NCI-H526 treated with DMSO at 0.1 percent for 48 hours (cell line): Measurements from ENCODE around the gene GNG14.
"Not testable (repeated sequence)": the region's sequence is repeated elsewhere in the genome, so short reads cannot be mapped to it uniquely, and the experiment has no call there.

Experiments
- DNase-seq: peaks from one replicate; lab custom pipeline; 2025; lab: John Stamatoyannopoulos, UW

GNG14 gene

DNA sequence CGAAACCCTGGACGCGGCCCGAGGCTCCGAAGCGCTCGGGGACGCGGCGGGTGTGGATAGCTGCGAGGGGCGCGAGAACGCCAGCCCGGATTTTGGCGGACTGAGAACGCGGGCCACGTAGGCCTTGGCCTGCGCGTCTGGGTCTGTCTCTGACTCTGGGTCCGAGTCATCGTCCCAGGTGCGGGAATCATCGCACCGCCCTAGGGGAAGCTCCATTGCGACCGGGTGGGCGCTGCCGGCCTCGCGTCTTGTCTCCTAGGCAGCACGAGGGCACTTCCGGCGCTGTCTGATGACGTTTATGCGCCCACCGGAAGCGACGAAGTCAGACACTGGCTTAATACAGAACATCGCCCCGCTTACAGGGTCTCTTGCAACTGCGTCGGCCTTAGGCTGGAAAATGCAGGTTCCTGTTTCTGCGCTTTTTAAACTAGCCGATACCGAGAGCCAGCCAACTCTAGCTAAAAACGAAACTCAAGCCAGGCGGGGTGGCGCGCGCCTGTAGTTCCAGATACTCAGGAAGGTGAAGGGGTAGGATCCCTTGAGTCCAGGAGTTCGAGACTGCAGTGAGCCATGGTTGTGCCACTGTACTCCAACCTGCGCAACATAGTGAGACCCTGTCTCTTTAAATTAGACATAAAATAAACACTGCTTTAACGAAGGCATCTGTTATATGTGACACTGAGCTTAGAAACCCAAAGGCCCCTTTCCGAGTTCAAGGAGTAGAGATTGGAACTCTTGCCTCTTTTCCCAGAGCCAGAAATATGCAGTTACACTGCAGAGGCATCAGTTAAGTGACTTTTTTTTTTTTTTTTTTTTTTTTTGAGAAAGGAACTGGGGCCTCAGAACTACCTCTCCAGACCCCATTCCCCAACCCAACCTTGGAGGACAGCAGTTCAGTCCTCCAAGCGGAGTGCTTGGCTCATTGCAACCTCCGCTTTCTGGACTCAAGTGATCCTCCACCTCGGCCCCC, 8.9 kb downstream of the GNG14 start, which contains the start of gene FBXW9:
FBXW9 (minus strand) TSS at position 266 of the 970 bp plus-strand sequence; CDS start at position 216, 50 bp downstream.
- peak; percentile 41 for DNase-seq

DNA sequence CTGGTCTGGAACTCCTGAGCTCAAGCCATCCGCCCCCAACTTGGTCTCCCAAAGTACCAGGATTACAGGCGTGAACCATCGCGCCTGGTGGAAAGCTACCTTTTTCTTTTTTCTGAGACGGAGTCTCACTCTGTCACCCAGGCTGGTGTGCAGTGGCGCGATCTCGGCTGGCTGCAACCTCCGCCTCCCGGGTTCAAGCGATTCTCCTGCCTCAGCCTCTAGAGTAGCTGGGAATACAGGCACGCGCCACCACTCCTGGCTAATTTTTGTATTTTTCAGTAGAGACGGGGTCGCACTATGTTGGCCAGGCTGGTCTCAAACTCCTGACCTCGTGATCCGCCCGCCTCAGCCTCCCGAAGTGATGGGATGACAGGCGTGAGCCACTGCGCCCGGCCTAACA, 9.6 kb downstream of the GNG14 start:
- DNase-seq: not testable (repeated sequence)

DNA sequence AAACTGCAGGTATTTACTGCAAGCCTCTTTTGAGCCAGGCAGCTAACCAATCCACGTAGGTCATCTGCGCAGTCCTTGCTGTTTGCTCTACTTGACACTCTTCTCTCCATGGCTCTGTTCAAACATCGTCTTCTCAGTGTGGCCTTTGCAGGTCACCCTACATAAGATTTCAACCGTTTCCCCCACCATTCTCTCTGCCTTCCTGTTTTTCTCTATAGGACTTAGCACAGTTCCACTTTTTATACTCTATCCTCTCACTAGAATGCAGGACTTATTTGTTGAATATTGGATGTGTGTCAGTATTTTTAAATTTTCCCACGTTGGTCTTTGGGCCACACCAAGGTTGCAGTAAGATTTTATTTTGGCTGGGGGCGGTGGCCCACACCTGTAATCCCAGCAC, 10.3 kb downstream of the GNG14 start:
- no peak for DNase-seq

DNA sequence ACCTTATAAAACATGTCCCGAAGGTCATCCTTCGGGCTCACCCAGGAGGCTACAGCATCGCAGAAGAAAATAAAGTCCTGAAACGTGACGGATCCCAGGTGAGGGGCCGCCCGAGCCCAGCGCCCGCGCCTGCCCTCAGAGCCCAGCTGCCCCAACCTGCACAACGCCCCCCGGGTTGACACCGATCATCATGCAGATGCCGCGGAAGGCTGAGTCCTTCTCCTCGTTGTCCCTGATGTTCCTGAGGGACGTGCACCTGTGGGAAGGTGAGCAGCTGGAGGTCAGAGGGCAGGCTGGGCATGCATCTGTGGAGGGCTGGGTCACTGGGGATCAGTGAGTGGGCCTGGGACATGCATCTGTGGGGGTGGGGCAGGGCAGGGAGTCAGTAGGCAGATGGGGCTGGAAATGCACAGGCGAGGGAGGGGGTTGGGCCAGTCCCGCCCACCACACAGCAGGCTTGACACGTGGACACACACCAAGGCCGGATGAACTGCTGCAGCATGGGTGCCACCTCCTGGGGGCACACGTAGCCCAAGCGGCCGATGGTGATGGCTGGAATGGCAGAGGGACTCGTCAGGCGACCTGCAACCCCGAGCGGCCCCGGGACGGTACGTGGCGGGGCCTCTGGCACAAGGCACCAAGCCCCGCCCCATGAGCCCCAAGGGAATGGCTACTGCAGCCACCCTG, 13.9 kb downstream of the GNG14 start:
- DNase-seq: no peak

DNA sequence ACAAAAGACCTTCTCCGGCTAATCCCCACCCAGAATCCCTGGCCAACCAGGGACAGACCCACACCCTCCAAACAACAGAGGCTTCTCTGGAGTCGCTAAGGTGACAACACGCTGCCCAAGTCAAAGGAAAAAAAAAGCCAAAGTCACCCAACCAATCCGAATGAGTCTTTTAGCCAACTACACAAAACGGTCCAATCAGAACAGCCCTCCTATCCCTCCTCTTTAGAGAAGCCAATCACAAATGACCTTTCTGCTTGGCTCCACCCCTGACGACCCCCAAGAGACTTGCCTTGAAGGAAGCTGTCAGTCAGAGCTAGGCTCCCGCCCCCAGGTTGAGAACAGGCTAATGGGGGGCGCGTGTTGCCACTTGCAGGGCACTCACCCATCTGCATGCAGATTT, 15.2 kb downstream of the GNG14 start:
- DNase-seq: no peak

DNA sequence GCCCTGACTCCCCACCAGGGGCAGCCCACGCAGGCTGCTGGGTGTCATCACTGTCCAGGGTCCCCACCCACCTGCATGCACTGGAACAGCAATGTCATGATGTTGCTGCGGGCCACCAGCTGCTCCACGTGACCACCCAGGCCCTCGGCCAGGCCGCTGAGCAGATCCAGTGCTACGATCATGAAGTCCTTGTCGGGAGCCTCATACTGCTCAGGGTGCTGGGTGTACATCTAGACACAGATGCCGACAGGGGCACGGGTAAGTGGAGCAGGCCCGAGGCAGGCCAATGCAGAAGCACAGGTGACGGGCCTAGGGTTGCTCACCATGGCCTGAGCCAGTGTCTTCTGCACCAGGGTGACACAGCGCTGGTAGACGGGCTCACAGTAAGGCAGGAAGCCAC, 17.4 kb downstream of the GNG14 start:
- no peak for DNase-seq

DNA sequence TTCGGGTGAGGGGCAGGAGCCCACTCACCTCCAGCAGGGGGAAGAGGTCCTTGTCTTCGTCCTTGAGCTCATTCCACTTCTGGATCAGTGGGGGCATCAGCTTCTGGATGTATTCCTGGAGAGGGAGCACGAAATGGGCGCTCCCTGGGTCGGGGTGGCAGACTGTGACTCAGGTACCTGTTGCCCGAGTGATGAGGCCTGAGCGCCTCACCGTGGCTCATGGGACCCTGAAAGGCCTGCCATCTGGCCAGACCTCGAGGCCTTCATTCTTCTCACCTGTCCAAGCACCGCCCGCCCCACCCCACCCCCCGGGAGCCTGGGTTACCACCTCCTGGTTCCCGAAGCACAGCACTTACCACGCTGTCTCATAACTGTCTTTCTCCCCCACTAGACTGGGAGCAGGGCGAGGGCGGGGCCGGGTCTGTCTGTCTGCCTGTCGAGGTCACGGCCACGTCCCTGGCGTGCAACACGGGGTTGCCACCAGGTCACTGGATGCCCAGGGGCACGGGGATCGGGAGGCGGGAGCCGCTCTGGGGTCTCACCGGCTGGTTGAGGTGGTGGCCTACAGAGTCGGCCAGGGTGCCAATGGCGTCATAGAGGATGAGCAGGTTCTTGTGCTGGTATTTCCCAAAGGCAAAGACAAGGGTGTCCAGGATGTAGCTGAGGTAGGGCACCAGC, 18.0 kb downstream of the GNG14 start:
- DNase-seq: no peak

DNA sequence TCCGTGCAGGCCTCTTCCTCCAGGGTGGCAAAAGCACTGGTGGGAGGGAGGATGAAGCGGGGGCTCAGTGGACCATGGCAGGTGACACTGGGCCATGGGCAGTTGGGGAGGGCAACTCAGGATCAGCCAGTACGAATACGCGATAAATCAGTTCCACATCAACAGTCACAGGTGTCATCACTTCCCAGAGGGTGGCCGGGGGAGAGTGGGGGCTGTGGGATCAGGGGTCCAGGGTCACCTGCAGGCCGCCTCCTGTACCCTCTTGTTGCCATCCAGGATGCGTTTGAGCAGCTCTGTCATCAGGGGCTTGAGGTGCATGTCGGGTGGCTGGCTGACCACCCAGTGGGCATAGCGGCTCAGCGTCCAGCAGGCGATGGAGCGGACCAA, 18.5 kb downstream of the GNG14 start:
- DNase-seq: no peak

DNA sequence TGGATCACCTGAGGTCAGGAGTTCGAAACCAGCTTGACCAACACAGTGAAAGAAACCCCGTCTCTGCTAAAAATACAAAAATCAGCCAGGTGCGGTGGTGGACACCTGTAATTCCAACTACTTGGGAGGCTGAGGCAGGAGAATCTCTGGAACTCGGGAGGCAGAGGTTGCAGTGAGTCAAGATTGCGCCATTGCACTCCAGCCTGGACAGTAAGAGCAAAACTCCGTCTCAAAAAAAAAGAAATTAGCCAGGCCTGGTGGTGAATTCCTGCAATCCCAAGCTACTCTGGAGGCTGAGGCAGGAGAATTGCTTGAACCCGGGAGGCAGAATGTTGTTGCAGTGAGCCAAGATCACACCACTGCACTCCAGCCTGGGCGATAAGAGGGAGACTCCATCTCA, 20.8 kb downstream of the GNG14 start:
- DNase-seq: no peak

DNA sequence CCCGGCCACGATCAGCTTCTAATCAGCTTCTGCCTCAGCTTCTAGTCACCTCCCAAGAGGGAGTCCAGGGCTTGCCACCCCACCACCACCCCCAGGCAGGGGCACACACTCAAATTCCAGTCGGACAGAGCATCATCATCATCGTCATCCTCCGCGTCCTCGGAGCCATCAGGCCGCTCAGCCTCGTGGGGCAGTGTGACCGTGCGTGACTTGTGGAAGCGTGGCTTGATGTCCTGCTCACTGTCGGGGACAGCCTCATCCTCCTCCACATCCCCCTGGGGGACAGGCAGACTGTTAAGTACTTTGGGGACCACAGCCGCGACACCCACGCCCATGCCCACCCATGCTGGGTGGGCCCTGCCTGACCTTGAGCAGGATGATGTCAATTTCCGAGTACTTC, 23.4 kb downstream of the GNG14 start:
- DNase-seq: no peak

DNA sequence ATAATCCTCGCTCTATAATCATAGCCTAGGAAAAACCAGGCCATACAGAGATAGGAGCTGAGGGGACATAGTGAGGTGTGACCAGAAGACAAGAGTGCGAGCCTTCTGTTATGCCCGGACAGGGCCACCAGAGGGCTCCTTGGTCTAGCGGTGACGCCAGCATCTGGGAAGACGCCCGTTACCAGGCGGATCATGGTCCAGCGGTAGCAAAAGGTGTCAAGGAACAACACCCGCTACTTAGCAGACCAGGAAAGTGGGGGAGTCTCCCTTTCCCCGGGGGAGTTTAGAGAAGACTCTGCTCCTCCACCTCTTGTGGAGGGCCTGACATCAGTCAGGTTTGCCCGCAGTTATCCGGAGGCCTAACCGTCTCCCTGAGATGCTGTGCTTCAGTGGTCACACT, 24.3 kb downstream of the GNG14 start:
- DNase-seq: not testable (repeated sequence)

DNA sequence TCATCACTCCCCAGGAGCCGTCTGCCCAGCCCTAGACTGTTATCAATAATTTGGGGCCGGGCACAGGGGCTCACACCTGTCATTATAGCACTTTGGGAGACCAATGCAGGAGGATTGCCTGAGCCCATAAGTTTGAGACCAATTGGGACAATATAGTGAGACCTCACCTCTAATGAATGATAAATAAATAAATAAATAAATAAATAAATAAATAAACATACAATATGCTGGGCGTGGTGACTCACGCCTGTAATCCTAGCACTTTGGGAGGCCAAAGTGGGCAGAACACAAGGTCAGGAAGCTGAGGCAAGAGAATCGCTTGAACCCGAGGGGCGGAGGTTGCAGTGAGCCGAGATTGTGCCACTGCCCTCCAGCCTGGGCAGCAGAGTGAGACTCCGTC, 25.5 kb downstream of the GNG14 start:
- not testable (repeated sequence) for DNase-seq

DNA sequence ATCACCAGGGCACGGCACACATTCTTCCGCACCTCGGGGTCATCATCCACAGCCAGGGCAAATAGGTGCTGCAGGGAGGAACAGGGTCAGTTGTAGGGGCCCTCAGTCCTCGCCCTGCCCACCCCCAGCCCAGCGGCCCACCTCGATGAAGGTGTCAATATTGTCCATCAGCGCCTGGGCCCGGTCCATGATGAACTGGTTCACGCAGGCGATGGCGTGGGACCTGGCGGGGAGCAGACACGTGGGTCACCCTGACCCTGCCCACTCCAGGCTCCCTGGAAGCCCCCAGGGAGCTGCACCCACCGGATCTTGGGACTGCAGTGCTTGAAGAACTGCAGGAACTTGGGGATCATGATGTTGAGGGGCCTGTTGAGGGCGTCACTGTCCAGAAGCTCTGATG, 27.3 kb downstream of the GNG14 start:
- no peak for DNase-seq

DNA sequence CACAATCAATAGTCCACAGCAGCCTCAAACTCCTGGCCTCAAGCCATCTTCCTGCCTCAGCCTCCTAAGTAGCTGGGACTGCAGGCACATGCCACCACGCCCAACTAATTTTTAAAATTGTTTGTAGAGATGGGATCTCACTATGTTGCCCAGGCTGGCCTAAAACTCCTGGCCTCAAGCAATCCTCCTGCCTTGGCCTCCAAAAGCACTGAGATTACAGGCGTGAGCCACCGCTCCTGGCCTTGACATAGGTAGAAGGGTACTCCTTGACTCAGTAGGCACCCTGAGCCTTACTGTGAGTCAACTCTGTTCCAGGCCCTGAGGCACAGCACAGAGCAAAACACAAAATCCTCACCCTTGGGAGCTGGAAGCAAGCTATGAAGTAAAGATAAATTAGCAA, 28.1 kb downstream of the GNG14 start:
- no peak for DNase-seq

DNA sequence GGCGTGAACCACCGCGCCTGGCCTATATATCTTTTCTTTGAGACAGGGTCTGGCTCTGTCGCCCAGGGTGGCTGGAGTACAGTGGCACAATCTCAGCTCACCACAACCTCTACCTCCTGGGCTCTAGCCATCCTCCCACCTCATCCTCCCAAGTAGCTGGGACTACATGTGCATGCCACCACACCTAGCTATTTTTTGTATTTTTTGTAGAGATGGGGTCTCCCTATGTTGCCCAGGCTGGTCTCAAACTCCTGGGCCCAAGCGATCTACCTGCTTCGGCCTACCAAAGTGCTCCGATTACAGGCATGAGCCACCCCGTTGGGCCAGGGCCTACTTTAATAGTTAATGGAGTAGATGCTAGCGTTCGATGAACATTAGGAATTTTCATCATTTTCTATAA, 32.5 kb downstream of the GNG14 start:
- DNase-seq: no peak

DNA sequence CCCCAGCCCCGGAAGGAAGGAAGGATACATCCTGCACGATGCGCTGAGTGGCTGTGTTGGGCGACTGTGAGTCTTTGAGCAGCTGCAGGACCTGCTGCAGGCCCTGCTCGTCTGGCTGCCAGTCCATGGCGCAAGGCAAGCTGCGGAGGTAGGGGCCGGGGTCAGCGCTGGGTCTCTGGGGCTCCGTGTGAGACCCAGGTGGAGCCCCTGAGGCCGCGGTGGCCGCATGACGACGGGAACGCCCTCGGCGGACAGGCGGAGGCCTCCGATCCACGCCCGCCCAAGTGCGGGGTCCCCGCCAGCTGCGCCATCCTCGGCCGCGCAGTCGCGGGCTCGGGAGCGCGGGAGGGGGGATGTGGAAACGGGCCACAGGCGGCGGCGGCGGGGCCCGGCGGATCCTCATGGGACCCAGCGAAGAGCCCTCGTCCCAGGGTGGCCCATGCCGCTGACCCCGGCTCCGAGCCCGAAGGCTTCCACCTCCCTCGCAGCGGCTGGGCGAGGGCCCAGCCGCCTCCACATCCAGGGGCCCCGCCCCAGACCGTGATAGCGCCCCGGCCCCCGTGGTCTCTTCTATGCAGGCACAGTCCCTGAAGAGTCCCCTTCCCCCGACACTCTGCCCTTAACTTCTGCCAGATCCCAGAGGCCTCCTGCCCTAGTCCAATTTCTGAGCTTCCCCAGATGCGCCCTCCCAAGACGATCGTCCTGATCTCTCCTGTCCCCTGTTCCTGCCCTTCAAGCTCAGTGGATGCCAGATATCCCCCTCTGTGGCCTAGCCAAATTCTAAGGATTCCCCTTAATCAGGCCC, 33.3 kb downstream of the GNG14 start:
- DNase-seq: no peak

DNA sequence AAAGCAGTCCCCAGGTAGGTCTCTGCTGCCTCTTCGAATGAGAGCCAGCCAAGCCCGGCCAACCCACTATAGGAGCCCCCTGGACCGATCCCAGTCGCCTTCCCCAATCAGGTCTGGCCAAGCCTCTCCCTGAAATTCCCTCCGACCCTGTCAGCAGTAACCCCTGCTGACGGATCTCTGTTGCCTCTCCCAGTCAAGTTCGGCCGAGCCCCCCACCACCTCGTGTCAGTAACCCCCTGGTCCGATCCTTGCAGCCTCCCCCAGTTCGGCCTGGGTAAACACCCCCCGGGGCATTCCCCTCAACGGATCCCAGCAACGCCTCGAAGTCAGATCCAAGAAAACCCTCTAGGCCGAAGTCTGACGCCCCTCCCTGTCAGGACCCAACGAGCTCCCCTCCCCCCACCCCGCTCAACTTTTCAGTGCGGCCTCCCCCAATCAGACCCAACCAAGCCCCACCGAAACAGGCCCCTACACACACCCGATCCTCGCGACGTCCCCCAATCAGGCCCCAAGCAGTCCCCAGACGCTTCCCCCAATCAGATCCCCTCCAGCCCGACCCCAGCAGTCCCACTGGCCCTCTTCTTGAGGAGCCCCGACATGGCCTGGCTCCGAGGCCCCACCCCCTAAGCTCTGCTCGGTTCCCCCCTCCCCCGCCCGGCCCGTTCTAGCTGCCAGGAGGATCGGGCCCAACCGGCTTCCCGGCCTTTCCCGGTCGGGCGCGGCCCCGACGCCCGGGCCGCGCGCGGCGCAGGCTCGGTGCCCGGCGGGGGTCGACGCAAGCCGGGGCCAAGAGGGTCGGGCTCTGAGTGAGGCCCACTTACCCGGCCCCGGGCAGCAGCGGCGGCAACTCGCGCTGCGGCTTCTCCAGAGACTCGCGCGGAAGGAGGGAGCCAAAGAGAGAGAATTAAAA, 34.1 kb downstream of the GNG14 start:
- DNase-seq: no peak

DNA sequence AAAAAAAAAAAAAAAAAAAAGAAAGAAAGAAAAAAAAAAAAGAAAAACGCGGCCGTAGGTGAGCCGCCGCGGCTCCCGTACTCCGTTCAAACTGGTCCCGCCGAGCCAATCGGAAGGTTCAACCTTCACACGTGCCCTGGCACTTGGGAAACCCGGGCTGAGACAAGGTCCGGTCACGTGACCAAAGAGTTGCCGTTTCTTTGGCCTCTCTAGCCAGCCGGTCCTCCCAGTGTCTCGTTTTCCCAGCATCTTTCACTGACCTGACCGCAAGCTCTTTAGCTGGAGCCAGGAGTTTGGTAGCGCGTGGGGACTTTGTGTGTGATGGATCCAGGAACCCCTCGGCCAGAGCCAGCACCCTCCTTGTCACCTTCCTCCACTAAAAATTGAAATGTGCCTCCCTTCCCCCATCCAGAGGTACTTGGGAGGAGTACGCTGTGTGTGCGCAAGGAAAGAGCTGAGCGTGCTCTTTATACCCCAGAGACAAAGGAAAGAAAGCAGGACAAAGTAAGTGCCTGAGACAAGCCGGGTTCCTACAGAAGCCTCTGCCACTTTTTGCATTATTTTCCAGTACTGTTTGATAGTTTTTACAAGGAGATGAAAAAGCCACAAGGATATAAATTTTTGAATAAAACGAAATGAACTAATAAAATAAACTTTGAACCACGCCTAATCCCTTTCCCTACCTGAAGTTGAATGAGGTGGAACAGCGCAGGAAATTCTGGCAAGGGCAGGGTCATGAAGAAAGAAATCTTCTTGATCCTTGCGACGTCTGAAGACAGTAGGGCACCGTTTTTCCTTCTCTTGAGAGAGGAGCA, 35.0 kb downstream of the GNG14 start:
- DNase-seq: peak; percentile 87

DNA sequence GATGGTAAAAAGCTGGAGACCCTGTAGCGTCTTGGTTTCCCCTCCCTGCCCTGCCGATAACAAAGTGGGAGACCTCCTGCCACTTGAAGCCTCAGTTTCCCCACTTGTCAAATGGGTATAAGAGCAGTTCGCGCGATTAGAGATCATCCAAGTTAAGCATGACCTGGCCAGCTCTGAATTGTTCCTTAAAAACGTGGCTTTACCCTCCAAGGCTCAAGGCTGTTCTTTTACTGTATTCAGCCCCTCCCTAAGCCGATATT, 35.5 kb downstream of the GNG14 start:
- DNase-seq: no peak
